ENCODE data around the gene CHRNA1.

The CHRNA1 gene

DNA sequence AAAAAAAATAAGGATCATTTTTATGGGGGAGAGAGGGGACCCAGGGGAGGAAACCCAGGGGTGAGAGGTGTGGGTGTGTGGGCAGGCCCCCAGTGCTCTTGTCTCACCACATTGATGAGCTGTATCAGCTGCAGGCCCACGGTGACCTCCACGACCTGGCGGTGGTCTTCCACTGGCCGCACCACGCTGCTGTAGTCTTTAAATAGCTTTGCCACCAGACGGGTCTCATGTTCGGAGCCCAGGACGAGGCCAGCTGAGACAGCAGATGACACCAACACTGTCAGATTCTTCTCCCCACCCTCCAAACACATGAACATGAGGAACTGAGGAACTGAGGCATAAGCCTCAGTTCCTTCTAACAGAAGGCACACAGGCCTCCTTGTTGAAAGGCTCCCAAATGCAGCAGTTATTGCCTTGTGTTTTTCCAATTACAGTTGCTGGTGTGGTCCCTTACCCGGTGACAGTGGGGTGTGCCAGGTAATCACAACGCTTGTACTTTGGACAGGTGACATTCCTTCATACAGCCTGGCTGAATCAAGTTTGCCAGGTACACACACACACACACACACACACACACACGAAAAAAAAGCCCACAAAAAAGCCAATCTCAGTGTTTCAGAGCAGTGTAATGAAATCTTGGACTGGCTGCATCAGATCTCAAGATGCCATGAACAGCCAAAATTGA is 4.7 kb downstream of the CHRNA1 start:
- DNase-seq: no peak

DNA sequence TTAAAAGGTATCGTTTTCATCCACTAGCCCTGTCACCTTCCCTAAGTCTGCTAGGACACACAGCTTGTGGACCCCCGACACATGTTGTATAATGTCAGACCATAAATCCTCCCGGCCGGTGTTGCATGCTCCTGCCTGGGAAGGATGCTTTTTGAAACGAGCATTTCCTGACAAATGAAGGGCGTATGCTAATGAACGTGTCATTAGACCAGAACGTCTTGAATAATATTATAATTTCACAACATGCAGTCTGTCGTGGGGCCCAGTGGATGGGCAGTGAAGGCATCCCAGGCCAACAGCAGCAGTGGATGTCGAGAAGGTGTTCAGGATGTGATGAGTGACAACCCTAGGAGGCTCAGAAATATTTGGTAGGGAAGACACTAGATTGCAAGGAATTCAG is 7.5 kb downstream of the CHRNA1 start:
- DNase-seq: no peak

DNA sequence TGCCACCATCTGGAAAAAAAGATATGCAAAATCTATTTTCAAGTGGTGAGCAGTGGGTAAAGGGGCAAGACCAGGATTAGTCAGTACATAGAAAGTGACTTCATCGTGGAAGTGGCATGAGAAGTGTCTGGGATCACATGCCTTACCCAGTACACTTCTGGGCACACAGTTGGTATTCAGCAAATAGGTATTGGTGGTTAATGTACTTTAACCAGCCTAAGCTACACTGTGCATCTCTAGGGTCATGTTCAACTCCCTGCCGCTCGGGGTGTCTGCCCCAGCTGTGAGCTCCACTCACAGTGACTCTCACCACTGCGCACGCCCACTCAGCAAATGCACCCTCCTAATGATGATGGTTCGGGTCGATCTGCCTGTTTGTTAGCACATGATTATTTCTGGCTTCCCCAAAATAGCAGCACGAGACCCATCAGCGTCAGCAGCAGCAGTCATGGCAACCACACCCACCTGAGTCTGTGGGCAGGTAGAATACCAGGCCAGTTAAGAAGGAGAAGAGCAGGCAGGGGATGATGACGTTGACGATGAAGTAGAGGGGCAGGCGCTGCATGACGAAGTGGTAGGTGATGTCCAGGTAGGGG is 11.1 kb downstream of the CHRNA1 start:
- DNase-seq: peak; percentile 13

DNA sequence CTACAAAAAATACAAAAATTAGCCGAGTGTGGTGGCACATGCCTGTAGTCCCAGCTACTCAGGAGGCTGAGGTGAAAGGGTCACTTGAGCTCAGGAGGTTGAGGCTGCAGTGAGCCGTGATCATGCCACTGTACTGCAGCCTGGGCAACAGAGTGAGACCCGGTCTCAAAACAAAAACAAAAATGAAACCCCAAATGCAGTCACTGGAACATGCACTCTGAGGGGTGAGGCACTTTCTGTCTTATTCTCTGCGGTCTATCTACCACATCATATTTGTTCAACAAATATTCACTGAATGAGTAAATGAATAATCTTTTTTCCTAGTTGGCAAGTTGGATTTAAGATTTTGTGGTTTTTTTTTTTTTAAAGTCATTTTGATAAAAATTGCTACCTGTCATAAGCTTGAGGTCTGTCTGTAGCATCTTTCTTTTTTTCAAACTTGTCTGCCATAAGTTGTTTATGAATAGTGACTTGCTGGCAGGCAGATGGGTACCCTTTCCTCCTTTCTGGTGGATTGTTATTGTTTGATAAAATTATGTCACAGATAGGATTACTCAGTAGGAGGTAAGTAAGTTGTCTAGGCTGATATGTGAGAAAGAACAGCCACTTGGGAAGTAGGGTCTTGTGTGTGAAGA is 11.8 kb downstream of the CHRNA1 start:
- peak; percentile 21 for DNase-seq

DNA sequence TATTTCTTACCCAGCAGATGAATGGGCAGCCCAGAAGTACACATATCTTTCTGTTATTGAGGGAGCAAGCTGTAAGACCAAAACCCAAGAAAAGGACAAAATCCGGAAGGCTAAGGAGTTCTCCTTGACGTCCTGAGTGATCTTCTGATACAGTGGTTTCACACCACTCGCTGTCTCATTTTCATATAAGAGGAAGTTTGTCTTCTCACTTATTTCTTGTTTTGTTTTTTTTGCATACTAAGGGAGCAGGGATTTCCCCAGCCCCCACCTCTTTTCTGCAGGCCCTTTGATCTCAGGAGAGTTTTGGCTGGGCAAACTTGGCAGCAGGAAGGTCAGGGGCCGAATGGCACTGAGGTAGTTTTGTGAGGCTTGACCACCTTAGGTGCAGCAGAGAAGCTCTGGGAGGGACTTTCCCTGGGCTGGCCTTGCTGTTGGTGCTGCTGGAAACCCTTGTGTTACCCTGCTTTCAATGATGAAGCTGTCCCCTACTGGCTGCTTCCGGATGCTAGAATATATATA is 13.3 kb downstream of the CHRNA1 start:
- DNase-seq: peak; percentile 48

- DNase-seq: no peak
These were observed 14.5 kb downstream of the CHRNA1 start for GRCh38 chr2:174749793-174750192.

DNA sequence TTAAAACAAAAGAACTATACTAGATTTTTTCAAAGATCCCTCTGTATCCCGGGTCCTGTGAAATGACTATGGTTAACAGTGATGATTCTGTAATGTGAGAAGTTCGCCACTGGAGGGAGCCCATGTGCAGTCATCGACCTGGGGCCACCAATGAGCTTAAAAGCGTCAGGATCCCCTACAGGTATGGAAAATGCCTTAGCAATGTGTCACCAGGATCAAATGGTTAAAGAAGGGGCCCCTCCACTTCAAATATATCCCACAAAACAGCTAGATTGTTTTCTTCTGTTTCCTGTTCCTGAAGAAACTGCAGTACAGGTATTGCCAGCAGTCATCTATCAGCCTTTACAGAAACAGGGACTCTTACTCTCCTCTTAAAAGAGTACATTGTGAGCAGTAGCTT is 15.3 kb downstream of the CHRNA1 start:
- DNase-seq: peak; percentile 82

DNA sequence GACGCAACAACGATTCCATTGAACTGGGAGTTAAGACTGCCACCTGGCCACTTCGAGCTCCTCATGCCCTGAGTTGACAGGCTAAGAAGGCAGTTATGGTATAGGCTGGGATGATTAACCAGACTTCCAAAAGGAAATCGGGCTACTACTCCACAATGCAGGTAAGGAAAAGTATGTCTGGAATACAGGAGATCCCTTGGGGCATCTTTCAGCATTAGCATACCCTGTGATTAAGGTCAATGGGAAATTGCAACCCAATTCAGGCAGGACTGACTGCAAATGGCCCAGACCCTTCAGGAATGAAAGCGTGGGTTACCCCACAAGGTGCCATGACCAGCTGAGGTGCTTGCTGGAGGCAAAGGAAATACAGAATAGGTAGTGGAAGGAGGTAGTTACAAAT is 19.1 kb downstream of the CHRNA1 start:
- no peak for DNase-seq

DNA sequence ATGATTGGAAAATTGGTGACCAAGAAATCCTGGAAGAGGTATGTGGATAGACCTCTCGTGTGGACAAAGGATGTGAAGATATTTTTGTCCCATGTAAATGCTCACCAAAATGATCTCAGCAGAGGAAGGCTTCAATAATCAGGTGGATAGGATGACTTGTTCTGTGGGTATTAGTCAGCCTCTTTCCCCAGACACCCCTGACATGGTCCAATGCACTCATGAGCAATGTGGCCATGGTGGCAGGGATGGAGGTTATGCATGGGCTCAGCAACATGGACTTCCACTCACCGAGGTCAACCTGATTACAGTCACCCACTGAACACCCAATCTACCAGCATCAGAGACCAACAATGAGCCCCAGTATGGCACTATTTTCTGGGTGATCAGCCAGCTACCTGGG is 20.2 kb downstream of the CHRNA1 start:
- no peak for DNase-seq

GRCh38 chr2:174740721-174741120 is 23.6 kb downstream of the CHRNA1 start:
- no peak for DNase-seq

- DNase-seq: no peak
These were observed 25.4 kb downstream of the CHRNA1 start for GRCh38 chr2:174738841-174739240.

DNA sequence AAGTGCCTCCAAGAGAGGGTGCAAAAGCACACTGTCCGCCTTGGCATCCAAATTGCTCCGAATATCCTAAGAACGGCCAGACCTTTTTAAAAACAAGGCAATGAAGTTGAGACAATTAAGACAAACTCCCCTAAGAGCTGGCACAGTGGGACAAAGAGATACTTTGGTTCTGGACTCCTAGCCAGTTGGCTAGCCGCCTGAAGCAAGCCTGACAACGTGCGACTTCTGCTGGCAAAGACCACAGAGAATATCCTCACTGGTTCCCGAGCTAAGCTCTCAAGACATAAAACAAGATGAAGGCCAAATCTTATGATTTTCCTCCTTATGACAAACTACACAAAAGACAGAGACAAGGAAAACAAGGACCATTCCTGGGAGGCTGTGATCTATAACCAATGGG is 32.7 kb downstream of the CHRNA1 start:
- DNase-seq: no peak

GRCh38 chr2:174730698-174731018 is 33.6 kb downstream of the CHRNA1 start:
- no peak for DNase-seq

GRCh38 chr2:174729797-174730697 is 34.2 kb downstream of the CHRNA1 start:
- DNase-seq: peak; percentile 74

GRCh38 chr2:174728096-174728495 is 36.2 kb downstream of the CHRNA1 start:
- no peak for DNase-seq

GRCh38 chr2:174726212-174726611 is 38.1 kb downstream of the CHRNA1 start:
- DNase-seq: no peak

GRCh38 chr2:174722942-174723592 is 41.2 kb downstream of the CHRNA1 start:
- no peak for DNase-seq

GRCh38 chr2:174719016-174719415 is 45.3 kb downstream of the CHRNA1 start:
- no peak for DNase-seq

- DNase-seq: no peak
These were observed 45.7 kb downstream of the CHRNA1 start for GRCh38 chr2:174718591-174718990.

DNA sequence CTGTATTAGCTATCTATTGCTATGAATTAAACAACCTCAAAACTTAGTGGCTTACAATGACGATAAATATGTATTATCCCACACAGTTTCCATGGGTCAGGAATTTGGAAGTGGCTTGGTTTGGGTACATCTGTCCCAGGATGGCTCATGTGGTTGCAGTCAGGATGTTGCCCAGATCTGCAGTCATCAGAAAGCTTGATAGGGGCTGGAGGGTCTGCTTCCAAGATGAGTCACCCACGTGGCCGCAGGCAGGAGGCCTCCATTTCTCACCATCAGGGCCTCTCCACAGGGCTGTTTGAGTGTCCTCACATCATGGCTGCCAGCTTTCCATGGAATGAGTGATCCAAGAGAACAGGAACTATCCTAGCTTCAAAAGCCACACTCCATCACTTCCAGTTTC is 46.4 kb downstream of the CHRNA1 start:
- no peak for DNase-seq

DNA sequence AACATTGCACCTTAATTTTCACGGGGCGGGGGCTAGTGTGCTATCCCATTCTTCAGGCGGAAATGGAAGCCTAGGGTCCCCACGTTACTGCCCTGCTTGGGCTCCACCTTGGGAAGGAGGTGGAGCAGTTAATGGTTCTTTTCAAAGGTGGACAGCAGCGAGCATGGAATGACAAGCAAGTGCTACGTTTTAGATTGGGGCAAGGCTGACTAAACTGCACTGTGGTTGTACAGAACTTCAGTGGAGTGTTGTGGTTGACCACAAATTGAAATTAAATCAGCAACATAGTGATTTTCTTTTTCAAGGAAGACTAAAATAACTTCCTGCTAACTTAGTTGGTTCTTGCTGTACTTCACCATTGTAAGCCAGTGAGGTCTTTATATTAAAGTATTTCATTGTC is 47.0 kb downstream of the CHRNA1 start:
- DNase-seq: peak; percentile 34

- DNase-seq: no peak
These were observed 47.5 kb downstream of the CHRNA1 start for GRCh38 chr2:174716785-174717184.

DNA sequence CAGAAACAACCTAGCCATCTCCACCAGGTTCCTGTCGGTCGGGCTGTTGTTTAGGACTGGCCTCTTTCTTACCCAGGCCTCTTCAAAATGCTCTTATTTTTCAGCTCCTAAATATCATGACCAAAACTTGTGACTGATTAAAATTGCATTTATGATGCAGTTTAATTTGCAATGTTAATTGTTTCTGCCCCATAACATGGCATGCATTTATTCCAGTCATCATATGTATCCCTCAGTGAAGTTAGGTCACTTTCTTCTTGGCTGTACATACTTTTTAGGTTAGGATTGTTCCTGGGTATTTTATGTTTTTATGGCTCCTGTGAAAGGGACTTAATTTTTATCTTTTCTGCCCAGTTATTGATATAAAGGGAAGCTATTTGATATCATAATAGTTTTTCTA is 50.6 kb downstream of the CHRNA1 start:
- DNase-seq: no peak
